NCI-H2196 treated with DMSO at 0.1 percent for 48 hours (cell line): ENCODE results near the gene KRTAP12-4.
"Not testable (repeated sequence)": the region's sequence is repeated elsewhere in the genome, so short reads cannot be mapped to it uniquely, and the experiment has no call there.

Experiments
- DNase-seq: peaks from one replicate; lab custom pipeline; 2025; ENCODE audit not compliant: unreplicated experiment; lab: John Stamatoyannopoulos, UW

KRTAP12-4 gene

DNA sequence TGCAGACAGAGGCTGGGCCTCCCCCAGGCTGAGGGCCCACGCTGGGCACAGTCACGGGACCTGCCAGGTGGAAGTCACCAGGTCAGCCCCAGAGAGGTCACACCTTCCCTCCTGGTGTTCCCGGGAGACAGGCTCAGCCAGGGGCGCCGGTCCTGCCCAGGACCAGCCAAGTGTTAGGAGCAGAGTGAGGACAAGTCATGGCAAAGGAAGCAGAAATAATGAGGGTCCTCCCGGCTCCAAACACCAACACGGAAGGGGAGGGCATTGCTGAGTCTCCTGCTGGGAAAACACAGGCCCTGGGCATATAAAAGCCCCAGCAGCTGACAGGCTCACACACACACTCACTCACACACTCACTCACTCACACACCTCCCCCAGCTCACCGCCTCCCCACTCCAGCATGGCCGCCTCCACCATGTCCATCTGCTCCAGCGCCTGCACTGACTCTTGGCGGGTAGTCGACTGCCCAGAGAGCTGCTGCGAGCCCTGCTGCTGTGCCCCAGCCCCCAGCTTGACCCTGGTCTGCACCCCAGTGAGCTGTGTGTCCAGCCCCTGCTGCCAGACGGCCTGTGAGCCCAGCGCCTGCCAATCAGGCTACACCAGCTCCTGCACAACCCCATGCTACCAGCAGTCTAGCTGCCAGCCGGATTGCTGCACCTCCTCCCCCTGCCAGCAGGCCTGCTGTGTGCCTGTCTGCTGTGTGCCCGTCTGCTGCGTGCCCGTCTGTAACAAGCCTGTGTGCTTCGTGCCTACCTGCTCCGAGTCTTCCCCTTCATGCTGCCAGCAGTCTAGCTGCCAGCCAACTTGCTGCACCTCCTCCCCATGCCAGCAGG is 17.2 kb downstream of the KRTAP12-4 start, which contains the start of gene KRTAP10-10:
Gene KRTAP10-10, plus strand, starts transcription at position 339 of the 833 bp plus-strand sequence. Its CDS starts 62 bp downstream, at position 401.
- DNase-seq: no peak

DNA sequence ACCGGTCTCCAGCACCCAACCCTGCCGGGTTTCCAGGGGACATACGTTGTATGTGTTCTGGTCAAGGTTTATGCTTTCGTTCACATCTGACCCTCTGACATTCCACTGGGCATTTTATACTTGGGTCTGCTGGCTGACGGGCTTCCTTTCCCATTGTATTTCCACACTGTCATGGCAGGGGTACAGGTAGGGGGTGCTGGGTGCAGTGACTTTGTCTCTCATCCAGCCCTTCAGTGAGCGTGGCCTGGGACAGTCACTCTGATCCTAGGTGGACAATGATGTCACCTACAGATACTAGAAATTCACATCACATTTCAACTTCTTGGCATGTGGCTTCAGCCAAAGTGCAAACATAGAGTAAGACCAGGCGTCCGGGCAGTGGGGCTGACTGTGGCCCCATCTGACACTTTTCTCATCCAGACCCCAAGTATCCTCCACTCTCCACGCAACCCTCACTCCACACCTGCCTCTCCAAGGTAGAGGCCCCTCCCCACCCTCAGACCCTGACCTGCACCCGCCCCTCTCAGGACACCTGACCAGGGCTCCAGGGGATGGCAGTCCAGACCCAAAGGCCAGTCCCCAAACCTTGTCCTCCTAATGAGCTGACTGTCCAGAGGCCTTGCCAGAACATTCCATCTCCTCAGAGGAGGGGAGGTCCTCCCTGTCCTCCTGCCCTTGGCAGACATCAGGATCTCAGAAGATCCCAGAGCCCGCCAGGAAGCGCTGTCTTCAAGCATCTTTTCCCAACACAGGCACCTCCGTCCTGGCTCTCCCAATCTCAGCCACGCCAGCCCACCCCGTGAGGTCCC is 18.0 kb downstream of the KRTAP12-4 start:
- DNase-seq: no peak

DNA sequence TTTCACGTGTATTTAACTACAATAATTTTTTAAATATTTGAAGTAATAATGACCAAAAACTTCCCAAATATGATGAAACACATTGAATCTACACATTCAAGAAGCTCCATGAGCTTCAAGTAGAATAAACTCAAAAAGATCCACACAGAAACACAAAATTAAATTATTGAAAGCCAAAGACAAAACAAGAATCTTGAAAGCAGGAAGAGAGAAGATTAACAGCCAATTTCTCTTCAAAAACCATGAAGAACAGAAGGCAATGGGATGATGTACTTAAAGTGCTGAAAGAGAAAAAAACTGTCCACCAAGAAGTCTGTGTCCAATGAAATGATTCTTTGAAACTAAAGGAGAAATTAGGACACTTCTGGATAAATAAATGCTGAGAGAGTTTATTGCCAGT is 22.4 kb downstream of the KRTAP12-4 start:
- no peak for DNase-seq

DNA sequence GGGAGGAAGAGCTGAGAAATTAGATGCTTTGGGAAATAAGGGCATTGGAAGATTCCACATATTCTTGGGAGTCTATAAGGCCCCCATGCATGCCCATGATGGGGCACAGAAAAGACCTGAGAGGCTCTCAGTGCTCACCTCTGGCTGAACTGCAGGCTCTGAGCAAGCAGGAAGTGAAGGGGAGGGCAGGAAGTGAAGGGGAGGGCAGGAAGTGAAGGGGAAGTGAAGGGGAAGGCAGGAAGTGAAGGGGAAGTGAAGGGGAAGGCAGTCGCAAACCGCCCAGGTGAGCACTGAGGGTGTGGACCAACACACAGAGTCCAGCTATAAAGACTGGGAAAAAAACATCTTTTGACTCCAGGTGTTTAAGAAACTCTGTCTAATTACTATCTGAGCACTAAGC is 24.0 kb downstream of the KRTAP12-4 start:
- DNase-seq: no peak

DNA sequence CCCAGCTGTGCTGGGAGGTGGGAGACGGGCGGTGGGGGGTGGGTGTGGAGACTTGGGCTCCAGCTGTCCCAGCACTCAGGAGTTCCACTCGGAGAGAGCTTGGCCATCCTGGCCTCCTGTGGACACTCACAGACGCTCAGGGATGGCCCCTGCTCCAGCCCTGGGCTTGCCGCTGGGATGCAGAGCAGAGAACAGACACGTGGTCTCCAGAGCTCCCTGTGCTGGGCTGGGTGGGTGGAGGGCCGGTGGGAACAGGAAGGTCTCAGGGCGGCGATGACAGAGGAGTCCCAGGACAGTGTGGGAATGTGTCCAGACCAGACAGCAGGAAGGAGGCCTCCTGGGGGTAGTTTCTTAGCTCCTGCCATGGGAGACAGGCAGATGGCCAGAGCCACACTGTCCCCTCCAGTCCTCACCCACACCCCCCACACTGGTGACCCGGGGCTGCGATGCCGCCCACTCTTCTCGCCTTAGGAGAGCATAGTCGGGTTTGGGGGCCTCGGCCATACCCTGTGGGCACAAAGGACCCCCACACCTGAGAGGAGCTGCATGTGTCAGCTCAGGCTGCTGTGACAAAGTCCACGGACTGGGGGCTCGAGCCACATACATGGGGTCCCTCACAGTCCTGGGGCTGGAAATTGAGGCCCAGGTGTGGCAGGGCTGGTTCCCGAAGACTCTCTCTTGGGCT is 25.6 kb downstream of the KRTAP12-4 start:
- no peak for DNase-seq

DNA sequence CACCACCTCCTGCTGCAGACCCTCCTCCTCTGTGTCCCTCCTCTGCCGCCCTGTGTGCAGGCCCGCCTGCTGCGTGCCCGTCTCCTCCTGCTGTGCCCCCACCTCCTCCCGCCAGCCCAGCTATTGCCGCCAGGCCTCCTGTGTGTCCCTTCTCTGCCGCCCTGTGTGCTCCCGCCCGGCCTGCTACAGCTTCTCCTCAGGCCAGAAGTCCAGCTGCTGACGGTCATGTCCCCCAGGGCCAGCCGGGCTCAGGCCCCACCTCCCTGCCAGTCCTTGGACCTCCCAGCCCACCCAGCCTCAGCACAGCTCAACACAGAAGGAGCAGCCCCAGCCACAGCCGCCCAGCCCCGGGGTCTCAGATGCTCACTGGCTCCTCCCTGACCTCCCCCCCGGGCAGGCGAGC is 26.6 kb downstream of the KRTAP12-4 start:
- DNase-seq: not testable (repeated sequence)

DNA sequence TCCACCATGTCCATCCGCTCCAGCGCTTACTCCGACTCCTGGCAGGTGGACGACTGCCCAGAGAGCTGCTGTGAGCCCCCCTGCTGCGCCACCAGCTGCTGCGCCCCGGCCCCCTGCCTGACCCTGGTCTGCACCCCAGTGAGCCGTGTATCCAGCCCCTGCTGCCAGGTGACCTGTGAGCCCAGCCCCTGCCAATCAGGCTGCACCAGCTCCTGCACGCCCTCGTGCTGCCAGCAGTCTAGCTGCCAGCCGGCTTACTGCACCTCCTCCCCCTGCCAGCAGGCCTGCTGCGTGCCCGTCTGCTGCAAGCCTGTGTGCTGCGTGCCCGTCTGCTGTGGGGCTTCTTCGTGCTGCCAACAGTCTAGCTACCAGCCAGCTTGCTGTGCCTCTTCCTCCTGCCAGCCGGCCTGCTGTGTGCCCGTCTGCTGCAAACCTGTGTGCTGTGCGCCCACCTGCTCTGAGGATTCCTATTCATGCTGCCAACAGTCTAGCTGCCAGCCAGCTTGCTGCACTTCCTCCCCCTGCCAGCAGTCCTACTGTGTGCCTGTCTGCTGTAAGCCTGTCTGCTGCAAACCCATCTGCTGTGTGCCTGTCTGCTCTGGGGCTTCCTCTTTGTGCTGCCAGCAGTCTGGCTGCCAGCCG is 27.2 kb downstream of the KRTAP12-4 start:
- DNase-seq: not testable (repeated sequence)

DNA sequence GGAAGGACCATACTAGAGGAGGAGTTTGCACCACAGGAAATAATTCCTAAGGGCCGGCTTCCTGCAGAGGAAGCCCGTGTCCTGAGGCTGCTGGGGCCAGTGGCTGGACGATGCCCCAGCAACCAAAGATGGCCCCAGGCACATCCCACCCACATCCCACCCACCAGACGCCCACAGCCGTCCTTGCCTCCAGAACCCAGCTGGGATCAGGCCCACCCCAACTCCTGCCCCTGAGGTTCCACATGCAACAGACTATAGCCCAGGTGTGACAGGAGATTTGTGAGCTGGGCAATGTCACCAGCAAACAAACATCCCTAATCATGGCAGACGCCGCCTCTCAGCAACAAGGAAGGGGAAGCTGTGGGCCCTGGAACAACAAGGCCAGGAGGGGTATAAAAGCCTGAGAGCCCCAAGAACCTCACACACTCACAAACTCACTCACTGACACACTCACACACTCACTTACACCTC is 27.8 kb downstream of the KRTAP12-4 start, which contains the start of gene KRTAP10-9:
Gene KRTAP10-9, plus strand, starts transcription at position 421 of the 471 bp plus-strand sequence. CDS start 79 bp downstream, outside the sequence.
- no peak for DNase-seq

DNA sequence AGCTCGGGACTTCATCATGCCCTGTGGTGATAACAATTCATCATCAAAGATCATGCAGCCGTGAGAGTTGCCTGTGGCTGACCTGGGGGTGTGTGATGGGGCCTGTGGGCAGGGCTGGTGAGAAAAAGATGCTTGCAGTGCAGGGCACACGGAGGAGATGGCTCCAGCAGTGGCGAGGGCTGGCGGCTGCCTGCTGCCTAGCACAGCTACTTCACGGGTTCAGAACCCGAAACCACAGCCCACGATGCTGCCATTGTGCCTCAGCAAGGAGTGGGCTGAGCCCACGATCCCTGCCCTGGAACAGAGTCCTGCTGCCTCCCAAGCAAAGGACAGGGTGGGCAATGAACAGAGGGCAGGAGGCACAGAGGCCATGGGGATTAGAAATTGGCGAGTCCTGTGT is 28.2 kb downstream of the KRTAP12-4 start:
- DNase-seq: no peak

DNA sequence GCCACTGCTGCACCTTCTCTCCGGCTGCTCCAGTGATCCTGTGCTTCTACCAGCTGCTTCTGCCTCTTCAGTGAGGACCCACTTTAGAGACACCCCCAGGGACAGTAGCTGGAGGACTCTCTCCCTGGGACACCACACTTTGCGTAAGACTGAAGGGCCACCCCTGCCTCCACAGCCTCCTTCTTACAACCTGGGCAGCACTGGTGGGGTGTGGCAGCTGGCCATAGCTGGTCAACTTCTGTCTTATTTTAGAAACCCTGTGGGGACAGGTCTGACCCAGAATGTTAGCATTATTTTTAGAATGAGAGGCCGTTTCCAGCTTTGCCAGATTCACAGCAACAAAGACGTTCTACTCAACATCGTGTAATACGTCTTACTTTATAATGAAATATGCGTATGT is 28.7 kb downstream of the KRTAP12-4 start:
- DNase-seq: no peak

DNA sequence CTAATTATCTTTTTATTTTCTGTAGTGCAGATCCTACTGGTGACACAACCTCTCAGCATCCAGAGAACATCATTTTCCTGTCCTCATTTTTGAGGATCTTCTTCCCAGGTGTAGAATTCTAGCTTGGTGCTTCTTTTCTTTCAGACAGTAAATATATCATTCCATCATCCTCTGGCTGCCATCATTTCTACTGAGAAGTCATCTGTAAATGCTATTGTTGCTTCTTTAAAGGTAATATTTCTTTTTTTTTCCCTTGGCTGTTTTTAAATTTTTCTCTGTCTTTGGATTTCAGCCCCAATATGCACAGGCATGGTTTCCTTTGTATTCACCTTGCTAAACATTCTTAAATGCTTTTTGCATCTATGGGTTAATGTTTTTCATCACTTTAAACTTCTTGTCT is 30.9 kb downstream of the KRTAP12-4 start:
- no peak for DNase-seq

DNA sequence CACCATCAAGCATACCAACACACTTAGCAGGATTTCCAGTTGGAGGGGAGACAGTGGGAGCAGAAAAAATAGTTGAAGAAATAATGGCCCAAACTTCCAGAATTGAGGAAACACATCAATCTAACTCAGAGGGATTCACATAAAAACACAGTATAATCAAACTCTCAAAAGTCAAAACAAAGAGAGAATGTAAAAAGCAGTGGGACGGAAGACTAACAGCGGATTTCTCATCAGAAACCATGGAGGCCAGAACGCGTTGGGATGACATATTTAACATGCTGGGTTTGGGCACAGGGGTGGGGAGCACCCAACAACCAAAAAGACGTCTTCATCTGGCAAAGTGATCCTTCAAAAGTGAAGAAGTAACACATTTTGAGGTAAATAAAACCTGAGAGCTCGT is 34.6 kb downstream of the KRTAP12-4 start:
- DNase-seq: no peak

DNA sequence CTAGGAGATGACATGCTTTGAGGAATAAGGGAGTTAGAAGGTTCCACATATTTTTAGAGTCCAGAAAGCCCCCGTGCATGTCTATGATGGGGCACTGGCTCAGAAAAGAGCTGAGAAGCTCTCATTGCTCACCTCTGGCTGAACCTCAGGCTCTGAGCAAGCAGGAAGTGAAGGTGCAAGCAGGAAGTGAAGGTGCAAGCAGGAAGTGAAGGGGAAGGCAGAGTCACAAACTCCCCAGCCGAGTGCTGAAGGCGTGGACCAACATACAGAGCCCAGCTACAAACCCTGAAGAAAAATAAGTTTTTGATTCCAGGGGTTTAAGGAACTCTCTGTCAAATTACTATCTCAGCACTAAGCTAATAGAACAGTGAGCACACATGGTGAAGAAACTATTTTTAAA is 35.5 kb downstream of the KRTAP12-4 start:
- no peak for DNase-seq

DNA sequence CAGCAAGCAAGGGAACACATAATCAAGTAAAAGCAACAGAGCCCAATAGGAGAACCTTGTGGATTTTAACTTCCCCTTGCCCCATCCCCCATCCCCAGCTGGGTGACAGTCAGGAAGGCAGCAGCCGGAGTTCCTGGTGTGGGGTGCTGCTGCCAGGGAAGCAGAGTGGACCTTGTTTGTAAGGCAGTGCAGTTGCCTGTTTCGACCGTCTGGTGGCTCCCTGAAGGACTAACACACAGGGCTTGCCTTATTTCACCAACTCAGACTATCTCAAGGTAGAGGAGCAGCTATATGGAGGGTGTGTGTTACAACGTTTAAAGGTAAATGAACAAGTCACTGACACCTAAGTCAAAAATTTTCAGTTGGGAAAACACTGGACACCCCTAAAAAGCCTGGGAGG is 36.0 kb downstream of the KRTAP12-4 start:
- DNase-seq: no peak

DNA sequence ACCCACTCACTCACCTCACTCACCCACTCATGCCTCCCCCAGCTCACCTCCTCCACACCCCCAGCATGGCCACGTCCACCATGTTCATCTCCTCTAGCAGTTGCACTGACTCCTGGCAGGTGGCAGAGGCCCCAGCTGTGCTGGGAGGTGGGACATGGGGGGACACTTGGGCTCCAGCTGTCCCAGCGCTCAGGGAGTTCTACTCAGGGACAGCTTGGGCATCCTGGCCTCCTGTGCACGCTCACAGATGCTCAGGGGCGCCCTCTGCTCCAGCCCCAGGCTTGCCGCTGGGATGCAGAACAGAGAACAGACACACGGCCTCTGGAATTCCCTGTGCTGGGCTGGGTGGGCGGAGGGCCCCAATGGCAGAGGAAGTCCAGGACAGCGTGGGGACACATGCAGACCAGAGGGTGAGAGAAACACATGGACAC is 37.4 kb downstream of the KRTAP12-4 start:
- DNase-seq: no peak

DNA sequence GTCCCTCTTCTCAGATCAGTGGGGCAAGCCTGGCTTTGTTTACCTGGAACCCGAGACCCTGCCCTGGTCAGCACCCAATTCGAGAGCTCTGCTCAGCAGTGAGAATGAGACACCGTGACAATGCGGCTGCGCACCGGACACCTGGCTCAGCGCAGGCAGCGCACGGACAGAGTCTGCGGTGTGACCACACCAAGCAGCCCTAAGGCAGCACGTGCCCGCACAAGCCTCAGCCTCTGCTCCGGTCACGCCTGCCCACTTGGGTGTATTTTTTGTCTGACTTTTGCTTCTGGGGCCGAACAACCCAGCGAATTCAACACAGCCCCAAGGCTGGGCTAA is 37.9 kb downstream of the KRTAP12-4 start:
- DNase-seq: no peak

DNA sequence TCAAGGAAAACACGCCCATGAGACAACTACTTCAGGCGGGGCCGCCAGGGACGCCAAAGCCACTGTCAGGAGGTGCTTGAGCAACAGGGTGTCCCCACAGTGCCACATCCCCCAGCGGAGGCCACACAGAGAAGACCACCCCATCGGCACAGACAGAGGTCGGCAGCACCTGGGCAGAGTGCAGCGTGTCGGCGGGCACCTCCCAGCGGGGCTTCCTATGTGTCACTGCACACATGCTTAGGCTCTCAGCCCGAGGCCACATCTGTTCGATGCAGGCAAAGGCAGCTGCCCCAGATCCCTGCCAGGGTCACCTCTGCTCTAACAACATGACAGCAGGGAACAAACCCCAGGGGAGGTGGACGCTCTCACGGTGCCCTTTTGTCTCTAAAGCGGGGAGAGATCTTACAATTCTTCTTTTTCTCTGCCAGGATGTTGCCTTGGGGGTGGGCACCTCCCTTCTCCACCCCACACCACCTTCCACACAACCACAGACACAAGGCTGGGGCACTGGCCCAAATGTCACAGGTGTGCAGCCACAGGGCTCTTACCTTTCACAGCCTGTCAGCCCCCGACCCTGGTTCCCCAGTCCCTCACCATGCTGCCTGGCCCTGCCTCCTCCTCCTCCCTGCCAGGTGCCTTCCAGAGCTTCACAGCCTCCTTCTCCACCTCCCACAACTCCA is 38.4 kb downstream of the KRTAP12-4 start:
- DNase-seq: no peak

DNA sequence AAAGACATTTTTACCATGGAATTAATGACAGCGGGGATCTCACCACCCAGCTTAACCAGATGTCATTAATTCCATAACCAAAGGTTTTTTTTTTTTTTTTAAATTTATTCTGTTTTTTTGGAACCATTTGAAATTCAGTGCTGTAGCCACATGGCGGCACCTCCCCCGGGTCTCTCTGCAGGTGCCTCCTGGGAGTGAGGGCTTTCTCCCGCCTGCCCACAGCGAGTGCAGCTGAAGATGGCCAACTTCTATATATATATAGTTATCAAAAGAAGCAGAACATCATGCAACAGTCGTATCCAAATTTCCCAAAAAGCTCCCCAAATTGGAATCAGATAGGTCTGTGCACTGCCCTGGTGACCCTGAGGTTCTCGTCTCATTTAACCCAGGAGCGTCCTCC is 39.0 kb downstream of the KRTAP12-4 start:
- no peak for DNase-seq

DNA sequence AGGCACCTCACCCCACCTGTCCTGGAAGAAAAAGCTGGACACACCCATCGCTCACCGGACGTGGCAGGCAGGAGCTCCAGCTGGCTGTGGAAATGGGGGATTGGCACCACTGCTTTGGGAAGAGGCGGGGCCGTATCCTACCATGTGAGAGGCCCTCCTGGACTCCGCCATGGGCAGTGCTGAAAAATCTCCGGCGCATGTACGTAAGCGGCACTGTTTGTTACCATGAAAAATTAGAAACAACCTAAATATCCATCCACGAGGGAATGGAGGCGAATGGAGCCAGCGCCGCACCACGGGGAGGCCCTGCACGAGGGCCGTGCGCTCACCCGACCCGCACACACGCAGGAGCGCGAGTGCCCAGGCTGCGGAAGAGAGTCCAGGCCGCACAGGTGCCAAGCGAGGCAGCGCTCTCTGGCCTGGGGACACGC is 39.5 kb downstream of the KRTAP12-4 start:
- no peak for DNase-seq

DNA sequence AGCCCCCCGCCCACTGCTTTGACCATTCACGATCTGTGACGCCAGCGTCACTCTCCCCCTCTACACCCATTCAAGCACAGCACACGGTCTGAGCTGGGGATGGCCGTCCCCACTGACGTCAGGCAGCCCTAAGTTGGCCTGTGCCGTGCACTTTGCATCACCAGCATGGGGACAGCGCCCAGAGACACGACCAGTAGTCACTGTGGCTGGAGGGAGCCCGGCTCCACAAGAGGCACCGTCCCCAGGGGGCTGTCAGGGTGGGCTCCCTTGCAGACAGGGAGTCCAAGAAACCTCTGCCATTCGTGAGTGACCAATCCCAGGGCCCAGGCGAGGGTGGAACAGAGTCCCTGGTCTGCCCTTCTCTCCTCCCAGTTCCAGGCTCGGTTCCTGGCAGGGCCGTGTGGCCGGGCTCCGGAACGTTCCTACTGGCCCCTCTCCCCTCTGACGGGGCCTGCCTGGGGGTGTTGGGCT is 40.3 kb downstream of the KRTAP12-4 start:
- DNase-seq: no peak
